ENCODE measurements around the gene OXTR.
"Not testable (repeated sequence)": the region's sequence is repeated elsewhere in the genome, so short reads cannot be mapped to it uniquely, and the experiment has no call there.

Gene OXTR

DNA sequence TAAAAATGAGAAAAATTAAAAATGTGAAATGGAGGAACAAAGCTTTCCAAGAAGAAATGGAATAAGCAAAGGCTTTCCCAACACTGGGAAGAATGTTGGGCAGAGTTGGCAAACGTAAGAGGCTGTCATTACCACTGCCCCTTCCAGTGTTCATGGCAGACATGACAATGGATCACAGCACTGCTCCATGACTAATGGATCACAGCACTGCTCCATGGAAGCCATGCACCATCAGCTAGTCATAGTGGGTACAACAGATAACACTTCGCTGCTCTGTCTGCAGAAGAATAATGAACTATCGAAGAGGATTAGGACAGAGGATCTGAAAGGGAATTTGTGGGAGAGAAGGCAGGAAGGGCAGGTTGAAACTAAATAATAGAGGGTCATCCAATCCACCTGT lies 30.8 kb downstream of the OXTR start:
- H3K27me3 Mint-ChIP-seq: peaks cover 57% of the 10 kb centered on the region
- H3K4me3 Mint-ChIP-seq: no peak overlapping the region
- no peaks in the 10 kb centered on the region for H3K36me3 Mint-ChIP-seq
- no peaks in the 10 kb centered on the region for H3K9me3 Mint-ChIP-seq
- no peaks in the 10 kb centered on the region for H3K4me1 Mint-ChIP-seq
- ATAC-seq: no peak
- no peak overlapping the region for H3K27ac Mint-ChIP-seq

DNA sequence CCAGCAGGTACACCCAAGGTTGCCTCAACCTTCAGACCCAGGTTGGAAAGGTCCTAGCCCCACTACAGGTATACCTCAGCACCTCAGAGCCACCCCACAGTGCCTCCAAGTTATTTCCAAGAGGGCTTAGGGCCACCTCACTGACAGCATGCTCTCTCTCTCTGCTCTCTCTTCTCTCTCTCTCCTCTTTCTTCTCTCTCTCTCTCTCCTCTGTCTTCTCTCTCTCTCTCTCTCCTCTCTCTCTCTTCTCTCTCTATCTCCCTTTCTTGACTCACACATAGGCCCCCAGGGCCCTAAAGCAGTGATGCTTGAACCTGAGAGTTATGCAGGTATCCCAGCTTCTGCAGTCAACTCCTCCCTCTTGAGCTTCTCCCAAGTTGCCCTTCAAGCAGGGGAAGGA lies 31.6 kb downstream of the OXTR start:
- H3K36me3 Mint-ChIP-seq: no peaks in the 10 kb centered on the region
- no peak overlapping the region for H3K27ac Mint-ChIP-seq
- H3K27me3 Mint-ChIP-seq: peaks cover 59% of the 10 kb centered on the region
- no peaks in the 10 kb centered on the region for H3K9me3 Mint-ChIP-seq
- H3K4me3 Mint-ChIP-seq: no peak overlapping the region
- peak; percentile 22 for ATAC-seq
- H3K4me1 Mint-ChIP-seq: no peaks in the 10 kb centered on the region

DNA sequence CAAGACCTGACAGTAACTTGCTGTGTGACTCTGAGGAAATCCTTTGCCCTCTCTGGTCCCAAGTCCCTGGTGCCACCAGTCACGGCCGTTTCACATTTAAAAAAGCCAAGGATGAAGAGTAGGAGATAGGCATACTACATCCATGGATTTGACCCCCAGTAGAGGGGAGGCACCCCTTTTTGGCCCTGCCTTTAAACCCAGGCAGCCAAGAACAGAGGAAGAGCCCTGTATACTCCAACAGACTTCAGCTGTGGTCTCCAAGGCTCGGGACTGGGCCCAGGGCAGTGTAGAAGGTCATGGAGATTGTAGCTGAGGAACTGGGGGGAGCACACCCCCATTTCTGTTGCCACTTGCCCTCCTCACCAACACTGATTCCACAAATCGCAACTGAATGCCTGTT lies 32.1 kb downstream of the OXTR start:
- H3K4me1 Mint-ChIP-seq: no peaks in the 10 kb centered on the region
- H3K9me3 Mint-ChIP-seq: no peaks in the 10 kb centered on the region
- no peak overlapping the region for H3K4me3 Mint-ChIP-seq
- H3K27ac Mint-ChIP-seq: no peak overlapping the region
- no peak for ATAC-seq
- no peaks in the 10 kb centered on the region for H3K36me3 Mint-ChIP-seq
- H3K27me3 Mint-ChIP-seq: peaks cover 61% of the 10 kb centered on the region

DNA sequence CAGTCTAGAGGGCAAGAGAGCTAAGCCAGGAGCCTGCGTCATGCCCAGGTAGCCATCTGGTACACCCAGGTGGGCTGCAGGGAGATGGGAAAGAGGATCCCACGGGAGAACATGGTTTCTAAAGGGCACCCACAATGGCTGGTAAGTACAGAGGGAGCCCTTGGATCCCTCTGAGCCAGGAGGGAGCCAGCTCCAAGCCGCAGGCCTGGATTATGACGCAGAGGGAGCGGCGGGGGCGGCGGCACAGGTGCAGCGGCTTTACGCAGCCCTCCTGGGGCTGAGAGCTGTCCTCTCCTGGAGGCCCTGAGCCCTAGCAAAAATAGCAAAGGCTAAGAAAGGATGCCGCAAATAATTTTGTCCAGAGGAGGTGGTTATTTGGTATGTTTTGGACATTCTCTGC lies 33.0 kb downstream of the OXTR start:
- Mint-ChIP-seq H3K4me1 (no peaks in the 10 kb centered on the region), H3K27me3 (peaks cover 58% of the 10 kb centered on the region), H3K4me3 (no peak overlapping the region), H3K36me3 (no peaks in the 10 kb centered on the region), H3K9me3 (no peaks in the 10 kb centered on the region), H3K27ac (no peak overlapping the region)
- ATAC-seq: no peak

DNA sequence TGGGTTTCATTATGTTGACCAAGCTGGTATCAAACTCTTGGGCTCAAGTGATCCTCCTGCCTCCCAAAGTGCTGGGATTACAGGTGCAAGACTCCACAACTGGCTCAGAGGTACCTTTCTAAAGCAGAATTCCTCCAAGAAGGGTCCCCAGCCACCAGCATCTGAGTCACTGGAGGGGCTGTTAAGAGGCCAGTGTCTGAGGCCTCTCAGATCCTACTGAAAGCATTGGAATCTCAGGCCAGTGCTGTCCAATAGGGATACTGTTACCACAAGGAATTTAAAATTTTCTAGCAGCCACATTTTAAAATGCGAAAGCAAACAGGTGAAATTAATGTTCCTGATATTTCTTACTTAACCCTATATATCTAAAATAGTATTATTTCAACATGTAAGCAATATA lies 34.5 kb downstream of the OXTR start:
- H3K4me1 Mint-ChIP-seq: no peaks in the 10 kb centered on the region
- no peak for ATAC-seq
- H3K4me3 Mint-ChIP-seq: no peak overlapping the region
- no peaks in the 10 kb centered on the region for H3K36me3 Mint-ChIP-seq
- H3K27ac Mint-ChIP-seq: no peak overlapping the region
- no peaks in the 10 kb centered on the region for H3K9me3 Mint-ChIP-seq
- peaks cover 57% of the 10 kb centered on the region for H3K27me3 Mint-ChIP-seq

DNA sequence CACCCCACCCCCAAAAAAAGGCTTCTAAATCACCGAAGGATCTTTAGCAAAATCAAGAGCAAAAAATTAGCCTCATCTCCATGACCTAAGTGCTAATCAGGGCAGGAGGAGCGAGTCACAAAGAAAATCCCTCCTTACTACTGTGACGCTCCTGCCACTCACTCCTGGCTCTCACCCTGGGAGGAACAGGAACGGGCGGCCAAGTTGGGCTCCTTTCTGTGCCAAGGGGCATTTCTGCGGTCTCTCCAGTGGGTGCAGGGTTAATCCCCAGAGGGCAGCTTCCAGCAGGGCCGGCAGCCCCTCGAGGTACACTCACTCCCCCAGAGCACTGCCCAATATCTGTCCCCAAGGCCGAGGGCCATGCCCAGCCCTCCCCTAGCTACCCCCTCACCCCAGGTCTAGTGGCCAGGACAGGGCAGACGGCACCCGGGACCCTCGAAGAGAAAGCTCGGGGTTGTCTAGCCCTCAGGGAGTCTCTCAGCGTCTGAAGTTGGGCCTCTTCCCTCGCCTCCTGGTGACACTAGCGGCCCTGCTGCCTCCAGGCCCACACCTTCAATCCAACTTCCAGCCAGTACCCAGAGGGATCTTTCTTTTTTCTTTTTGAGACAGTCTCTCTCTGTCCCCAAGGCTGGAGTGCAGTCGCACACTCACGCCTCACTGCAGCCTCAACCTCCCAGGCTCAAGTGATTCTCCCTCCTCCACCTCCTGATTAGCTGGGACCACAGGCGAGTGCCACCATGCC lies 35.1 kb downstream of the OXTR start:
- Mint-ChIP-seq H3K4me3 (no peak overlapping the region), H3K9me3 (no peaks in the 10 kb centered on the region), H3K27me3 (peaks cover 57% of the 10 kb centered on the region), H3K36me3 (no peaks in the 10 kb centered on the region), H3K27ac (no peak overlapping the region), H3K4me1 (no peaks in the 10 kb centered on the region)
- ATAC-seq: no peak

DNA sequence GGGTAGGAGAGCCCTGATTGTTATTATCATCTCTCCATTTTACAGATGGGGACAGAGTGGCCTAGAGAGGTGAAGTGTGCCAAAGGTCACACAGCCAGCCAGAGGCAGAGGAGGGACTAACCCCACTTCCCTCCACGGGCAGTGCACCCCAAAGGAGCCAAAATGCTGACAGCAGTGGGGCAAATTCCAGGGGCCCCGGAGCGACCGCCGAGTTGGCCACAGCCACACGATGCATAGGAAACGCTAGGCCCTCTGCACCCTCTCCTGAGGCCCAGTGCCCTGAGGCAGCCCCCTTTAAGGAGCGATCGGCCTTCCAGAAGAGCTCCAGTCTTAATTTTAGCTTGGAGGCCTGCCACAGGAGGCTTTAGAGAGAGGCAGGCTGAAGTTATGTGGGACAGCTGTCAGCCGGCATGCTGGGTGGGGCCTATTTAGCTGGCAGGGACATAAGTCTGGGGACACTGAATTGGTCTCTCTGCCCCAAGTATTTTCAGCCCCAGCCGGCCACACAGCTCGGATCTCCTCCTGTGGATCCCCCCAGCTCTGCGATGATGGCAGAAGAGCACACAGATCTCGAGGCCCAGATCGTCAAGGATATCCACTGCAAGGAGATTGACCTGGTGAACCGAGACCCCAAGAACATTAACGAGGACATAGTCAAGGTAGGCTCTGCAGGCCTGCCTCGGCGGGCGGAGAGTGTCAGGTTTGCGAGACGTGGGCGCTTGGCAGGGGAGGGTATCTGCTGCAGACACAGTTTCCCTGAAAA lies 35.9 kb downstream of the OXTR start, which contains the start of gene CAV3:
Gene CAV3 (plus strand): TSS at position 471 of the 763 bp plus-strand sequence. CDS start 75 bp downstream, at position 546.
- Mint-ChIP-seq H3K36me3 (no peaks in the 10 kb centered on the region), H3K4me1 (no peaks in the 10 kb centered on the region), H3K9me3 (no peaks in the 10 kb centered on the region), H3K27me3 (peaks cover 55% of the 10 kb centered on the region), H3K4me3 (no peak within 1 kb of the TSS), H3K27ac (no peak within 1 kb of the TSS)
- ATAC-seq: no peak

DNA sequence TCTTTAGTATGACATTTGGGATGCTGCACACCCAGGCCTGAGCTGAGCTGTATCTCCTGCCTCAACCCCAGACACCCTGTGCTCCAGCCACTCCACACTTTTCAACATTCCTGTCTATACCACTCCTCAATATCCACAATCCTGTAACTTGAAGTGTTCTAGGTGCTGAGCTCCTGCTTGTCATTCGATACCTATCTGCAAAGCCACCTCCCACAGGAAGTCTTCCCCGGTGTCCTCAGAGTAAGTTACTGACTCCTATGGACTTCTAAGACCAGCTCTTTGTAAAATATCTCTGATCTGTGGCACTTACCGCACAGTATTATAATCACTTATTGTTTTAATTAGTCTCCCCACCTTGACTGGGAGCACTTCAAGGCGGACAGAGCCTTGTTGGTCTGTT lies 37.0 kb downstream of the OXTR start:
- Mint-ChIP-seq H3K4me1 (no peaks in the 10 kb centered on the region), H3K36me3 (no peaks in the 10 kb centered on the region), H3K27me3 (peaks cover 44% of the 10 kb centered on the region), H3K27ac (no peak overlapping the region), H3K4me3 (no peak overlapping the region), H3K9me3 (no peaks in the 10 kb centered on the region)
- ATAC-seq: no peak

DNA sequence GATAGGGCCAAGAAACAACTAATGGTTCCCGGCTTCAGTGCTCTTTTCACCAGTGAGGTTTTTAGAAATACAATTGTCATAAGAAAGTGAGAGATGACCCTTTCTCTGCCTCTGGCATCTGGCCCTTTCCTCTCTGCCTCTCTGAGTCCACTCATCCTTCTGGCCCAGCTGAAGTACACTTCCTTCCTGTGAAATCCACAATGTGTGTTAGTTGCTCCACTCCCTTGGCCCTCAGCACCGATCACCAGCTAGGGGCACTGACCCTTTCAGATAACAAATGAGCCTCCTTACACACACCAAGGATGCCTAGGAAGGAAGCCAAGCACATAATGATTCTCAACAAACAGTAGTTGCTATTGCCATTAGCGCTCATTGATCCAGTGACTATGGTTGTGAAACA lies 38.8 kb downstream of the OXTR start:
- Mint-ChIP-seq H3K27me3 (peaks cover 27% of the 10 kb centered on the region), H3K4me1 (no peaks in the 10 kb centered on the region), H3K27ac (no peak overlapping the region), H3K4me3 (no peak overlapping the region), H3K9me3 (peaks cover 8% of the 10 kb centered on the region), H3K36me3 (no peaks in the 10 kb centered on the region)
- ATAC-seq: no peak

DNA sequence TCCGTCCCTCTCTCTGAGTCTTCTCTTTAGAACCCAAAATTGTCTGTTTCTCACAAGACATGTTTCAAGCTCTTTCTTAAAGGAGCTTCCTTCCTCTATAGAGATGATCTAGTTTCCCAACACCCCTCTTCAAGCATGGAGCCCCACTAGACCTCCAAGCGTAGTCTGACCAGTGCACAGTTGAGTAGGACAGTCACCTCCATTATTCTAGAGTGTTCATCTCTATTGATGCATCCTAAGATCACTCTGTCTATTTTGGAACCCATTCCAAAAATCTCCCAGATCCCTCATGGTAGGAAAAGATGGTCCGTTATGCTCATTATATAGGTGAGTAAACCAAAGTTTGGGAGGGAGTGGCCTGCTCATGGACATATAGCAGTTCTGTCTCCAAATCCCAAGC lies 39.9 kb downstream of the OXTR start:
- ATAC-seq: no peak
- no peaks in the 10 kb centered on the region for H3K36me3 Mint-ChIP-seq
- peaks cover 21% of the 10 kb centered on the region for H3K27me3 Mint-ChIP-seq
- H3K4me1 Mint-ChIP-seq: no peaks in the 10 kb centered on the region
- peaks cover 8% of the 10 kb centered on the region for H3K9me3 Mint-ChIP-seq
- H3K4me3 Mint-ChIP-seq: no peak overlapping the region
- no peak overlapping the region for H3K27ac Mint-ChIP-seq

DNA sequence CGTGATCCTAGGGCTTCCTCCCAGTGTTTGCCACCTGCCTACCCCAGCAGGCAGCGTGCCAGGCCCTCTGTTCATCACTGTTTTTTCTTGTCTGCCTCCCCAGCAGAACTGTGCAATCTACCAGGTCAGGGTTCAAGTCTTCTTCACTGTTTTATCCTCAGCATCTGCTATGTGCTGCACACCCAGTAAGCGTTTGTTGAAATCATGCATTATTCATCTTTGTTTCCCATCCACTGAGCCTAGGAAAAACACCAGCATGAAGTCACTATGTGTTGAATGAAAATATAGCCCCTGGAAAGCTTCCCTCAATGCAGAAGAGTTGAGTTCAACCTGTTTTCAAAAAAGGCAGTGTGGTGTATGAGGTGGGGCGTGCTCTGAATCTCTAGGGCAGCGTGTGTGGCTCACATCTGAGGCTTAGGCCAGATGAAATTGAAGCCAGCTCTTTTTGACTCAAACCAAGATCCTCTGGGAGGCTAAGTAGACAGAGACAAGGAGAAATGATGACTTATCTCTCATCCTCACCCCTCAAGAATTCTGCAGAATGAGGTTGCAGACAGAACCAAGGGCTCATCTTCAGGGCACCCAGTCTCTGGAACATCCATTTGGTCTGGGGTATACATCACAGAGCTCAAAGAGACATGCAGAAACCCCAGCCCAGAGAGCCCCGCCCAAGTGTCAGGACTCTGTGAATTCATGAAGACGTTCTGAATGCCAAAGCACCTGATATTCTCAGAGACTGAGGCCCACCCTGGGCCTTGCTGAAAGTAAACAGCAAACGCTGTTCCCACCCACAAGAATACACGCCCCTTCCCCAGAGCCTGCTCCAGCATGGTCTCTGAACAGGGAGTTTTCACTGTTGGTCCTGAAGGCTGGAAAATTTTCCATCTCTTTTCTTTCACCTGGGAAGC lies 41.6 kb downstream of the OXTR start:
- no peak for ATAC-seq

DNA sequence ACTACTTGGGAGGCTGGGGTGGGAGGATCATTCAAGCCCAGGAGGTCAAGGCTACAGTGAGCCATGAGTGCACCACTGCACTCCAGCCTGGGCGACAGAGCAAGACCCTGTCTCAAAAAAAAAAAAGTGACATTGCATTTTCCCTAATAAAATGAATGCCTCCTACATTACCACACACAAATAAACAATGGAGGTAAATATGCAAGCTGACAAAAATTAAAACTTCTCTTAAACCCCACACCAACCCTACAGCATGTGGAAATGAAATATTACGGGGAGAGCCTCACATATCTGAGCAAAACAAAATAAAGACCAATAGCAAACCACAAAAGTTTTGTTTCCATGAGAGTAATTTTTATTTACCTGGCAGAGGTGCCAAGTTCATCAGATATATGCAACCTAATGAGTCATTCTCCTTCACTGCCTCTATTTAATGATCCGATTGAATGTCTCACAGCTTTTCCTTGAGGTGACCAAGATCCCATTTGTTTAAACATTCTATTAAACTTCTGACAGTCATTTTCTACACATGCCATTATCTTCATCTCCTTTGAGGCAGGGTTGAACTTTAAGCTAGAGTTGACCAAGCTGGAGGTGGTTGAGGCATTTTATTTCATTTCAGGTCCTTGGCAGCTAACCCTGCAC lies 45.2 kb downstream of the OXTR start:
- no peak overlapping the region for H3K4me3 Mint-ChIP-seq
- no peak for ATAC-seq
- no peaks in the 10 kb centered on the region for H3K36me3 Mint-ChIP-seq
- no peak overlapping the region for H3K27ac Mint-ChIP-seq
- H3K9me3 Mint-ChIP-seq: peaks cover 11% of the 10 kb centered on the region
- H3K27me3 Mint-ChIP-seq: no peaks in the 10 kb centered on the region
- no peaks in the 10 kb centered on the region for H3K4me1 Mint-ChIP-seq

More for the DNA sequence above, 41.6 kb downstream of the OXTR start:
- Mint-ChIP-seq H3K27ac (no peak overlapping the region), H3K4me3 (no peak overlapping the region), H3K27me3 (peaks cover 11% of the 10 kb centered on the region), H3K36me3 (no peaks in the 10 kb centered on the region), H3K4me1 (no peaks in the 10 kb centered on the region), H3K9me3 (peaks cover 8% of the 10 kb centered on the region)

DNA sequence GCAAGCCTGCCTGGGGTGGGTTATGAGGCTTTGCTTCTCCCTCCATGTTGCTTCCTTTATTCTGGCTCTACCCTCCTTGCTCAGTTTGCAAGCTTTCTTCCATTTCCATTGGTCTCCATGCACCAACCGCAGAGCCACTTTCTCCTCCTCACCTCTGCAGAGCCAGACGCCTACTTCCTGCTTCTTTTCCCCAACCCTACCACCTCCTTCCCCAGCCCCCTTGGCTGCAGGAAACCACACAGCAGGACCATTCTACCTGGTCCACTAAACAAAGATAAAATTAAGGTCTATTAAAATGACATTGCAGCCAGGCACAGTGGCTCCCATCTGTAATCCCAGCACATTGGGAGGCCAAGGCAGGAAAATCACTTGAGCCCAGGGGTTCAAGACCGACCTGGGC lies 45.8 kb downstream of the OXTR start:
- Mint-ChIP-seq H3K36me3 (no peaks in the 10 kb centered on the region), H3K4me1 (no peaks in the 10 kb centered on the region), H3K4me3 (no peak overlapping the region), H3K27ac (no peak overlapping the region), H3K27me3 (no peaks in the 10 kb centered on the region), H3K9me3 (peaks cover 11% of the 10 kb centered on the region)
- no peak for ATAC-seq

DNA sequence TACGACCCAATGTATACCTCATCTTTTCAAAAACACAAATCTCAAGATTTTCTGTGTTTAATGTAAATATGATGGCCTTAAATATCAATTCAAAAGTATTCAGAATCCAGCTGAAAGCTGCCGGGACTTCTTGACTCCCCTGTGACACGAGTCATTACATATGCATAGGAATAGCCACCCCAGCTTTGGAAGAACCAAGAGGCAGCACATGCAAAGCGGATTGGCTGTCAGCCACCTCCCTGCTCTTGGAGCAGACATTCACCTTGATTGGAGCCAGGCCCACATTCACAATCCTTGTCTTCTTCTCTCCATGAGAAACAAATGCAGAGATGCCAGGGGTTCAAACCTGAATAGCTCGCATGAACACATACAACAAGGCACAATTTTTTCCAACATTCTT lies 46.6 kb downstream of the OXTR start:
- ATAC-seq: no peak
- Mint-ChIP-seq H3K27me3 (no peaks in the 10 kb centered on the region), H3K9me3 (peaks cover 11% of the 10 kb centered on the region), H3K36me3 (no peaks in the 10 kb centered on the region), H3K4me1 (no peaks in the 10 kb centered on the region), H3K4me3 (no peak overlapping the region), H3K27ac (no peak overlapping the region)

DNA sequence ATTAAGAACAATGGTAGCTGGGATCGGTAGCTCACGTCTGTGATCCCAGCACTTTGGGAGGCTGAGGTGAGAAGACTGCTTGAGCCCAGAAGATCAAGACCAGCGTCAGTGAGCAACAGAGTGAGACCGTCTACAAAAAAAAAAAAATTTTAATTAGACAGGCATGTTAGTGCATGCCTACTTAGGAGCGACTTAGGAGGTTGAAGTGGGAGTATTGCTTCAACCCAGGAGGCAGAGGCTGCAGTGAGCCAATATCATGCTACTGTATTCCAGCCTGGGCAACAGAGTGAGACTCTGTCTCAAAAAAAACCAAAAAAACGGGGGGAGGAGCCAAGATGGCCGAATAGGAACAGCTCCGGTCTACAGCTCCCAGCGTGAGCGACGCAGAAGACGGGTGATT lies 53.7 kb downstream of the OXTR start:
- H3K27ac Mint-ChIP-seq, H3K9me3 Mint-ChIP-seq, ATAC-seq, H3K36me3 Mint-ChIP-seq, H3K4me3 Mint-ChIP-seq, H3K4me1 Mint-ChIP-seq: not testable (repeated sequence)
- peaks cover 27% of the 10 kb centered on the region for H3K27me3 Mint-ChIP-seq

All from stimulated activated memory B cell treated with anti-CD40 and anti-IgM and Interleukin-4, amounts not matched to agents 10 μg/mL and 1 μg/mL and 100 μg/mL, for 72 hours (primary cell).